RWPE1 (cell line): Measurements from ENCODE around the gene NDUFV1.

ENCODE experiments used
- CTCF ChIA-PET: fragments of 350-600 bp; sonication (Branson Sonifier 250); formaldehyde crosslinking; extraction: SDS; loops from one replicate; lab custom pipeline; 2021; lab: Yijun Ruan, JAX
- POLR2A ChIA-PET: fragments of 400-600 bp; formaldehyde crosslinking; extraction: SDS; loops from one replicate; lab custom pipeline; 2020; ENCODE audit warnings: antibody characterized with exemption; ENCODE audit not compliant: low non-redundant PET; lab: Yijun Ruan, JAX
- DNase-seq: peaks from one replicate; pipeline ENCODE4 v3.0.0; 2012; ENCODE audit warnings: low spot score
- H3K27ac ChIP-seq: fragments of 450-650 bp; 2 replicates; pipeline ENCODE4 v1.5.1; 2017
- CTCF ChIP-seq: fragments of 450-650 bp; conservative IDR thresholded peaks from 2 replicates; pipeline ENCODE4 v1.5.1; 2017; ENCODE audit warnings: low read depth, mild to moderate bottlenecking

NDUFV1 gene

GRCh38 chr11:67581469-67581868, 25.3 kb upstream of the NDUFV1 start:
- CTCF ChIA-PET = no interaction called here

GRCh38 chr11:67582011-67582410, 24.7 kb upstream of the NDUFV1 start:
- H3K27ac ChIP-seq = no peak overlapping the region
- DNase-seq = no peak
- CTCF ChIA-PET = interaction anchor here (1.7 kb wide), 1 partner anchor 9 kb away, joined by 12 read pairs; no protein-coding TSS in a partner anchor
- no peak for TF ChIP-seq CTCF
- POLR2A ChIA-PET = interaction anchor here (1.3 kb wide), 1 partner anchor 25 kb away, joined by 3 read pairs; the partner anchor contains the start of gene NDUFV1

More at GRCh38 chr11:67581469-67581868, 25.3 kb upstream of the NDUFV1 start:
- H3K27ac ChIP-seq = no peak overlapping the region
- TF ChIP-seq CTCF = no peak
- POLR2A ChIA-PET = interaction anchor here (0.7 kb wide), 1 partner anchor 174 kb away, joined by 7 read pairs; no protein-coding TSS in a partner anchor
- DNase-seq = no peak

DNA sequence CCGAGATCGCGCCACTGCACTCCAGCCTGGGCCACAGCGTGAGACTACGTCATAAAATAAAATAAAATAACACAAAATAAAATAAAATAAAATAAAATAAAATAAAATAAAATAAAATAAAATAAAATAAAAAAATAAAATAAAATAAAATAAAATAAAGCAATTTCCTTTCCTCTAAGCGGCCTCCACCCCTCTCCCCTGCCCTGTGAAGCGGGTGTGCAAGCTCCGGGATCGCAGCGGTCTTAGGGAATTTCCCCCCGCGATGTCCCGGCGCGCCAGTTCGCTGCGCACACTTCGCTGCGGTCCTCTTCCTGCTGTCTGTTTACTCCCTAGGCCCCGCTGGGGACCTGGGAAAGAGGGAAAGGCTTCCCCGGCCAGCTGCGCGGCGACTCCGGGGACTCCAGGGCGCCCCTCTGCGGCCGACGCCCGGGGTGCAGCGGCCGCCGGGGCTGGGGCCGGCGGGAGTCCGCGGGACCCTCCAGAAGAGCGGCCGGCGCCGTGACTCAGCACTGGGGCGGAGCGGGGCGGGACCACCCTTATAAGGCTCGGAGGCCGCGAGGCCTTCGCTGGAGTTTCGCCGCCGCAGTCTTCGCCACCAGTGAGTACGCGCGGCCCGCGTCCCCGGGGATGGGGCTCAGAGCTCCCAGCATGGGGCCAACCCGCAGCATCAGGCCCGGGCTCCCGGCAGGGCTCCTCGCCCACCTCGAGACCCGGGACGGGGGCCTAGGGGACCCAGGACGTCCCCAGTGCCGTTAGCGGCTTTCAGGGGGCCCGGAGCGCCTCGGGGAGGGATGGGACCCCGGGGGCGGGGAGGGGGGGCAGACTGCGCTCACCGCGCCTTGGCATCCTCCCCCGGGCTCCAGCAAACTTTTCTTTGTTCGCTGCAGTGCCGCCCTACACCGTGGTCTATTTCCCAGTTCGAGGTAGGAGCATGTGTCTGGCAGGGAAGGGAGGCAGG, 23.2 kb upstream of the NDUFV1 start, which contains the start of gene GSTP1:
Gene GSTP1 (plus strand): TSS at position 566 of the 958 bp plus-strand sequence. CDS start 32 bp downstream, at position 598.
- TF ChIP-seq CTCF = peak; percentile 87
- ChIA-PET POLR2A (interaction anchor here (0.6 to 1.3 kb wide), 3 partner anchors 12 to 46 kb away, joined by 3 to 7 read pairs (median 5); partner anchors contain the start of genes NDUFV1 and NUDT8), CTCF (interaction anchor here (0.5 to 1.7 kb wide), 7 partner anchors 10 to 519 kb away, joined by 3 to 12 read pairs (median 3); no protein-coding TSS in a partner anchor)
- DNase-seq = peak; percentile 77
- peak within 1 kb of the TSS; percentile 99 for H3K27ac ChIP-seq

DNA sequence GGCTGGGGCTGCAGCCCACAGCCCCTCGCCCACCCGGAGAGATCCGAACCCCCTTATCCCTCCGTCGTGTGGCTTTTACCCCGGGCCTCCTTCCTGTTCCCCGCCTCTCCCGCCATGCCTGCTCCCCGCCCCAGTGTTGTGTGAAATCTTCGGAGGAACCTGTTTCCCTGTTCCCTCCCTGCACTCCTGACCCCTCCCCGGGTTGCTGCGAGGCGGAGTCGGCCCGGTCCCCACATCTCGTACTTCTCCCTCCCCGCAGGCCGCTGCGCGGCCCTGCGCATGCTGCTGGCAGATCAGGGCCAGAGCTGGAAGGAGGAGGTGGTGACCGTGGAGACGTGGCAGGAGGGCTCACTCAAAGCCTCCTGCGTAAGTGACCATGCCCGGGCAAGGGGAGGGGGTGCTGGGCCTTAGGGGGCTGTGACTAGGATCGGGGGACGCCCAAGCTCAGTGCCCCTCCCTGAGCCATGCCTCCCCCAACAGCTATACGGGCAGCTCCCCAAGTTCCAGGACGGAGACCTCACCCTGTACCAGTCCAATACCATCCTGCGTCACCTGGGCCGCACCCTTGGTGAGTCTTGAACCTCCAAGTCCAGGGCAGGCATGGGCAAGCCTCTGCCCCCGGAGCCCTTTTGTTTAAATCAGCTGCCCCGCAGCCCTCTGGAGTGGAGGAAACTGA, 22.4 kb upstream of the NDUFV1 start:
- peak; percentile 68 for DNase-seq
- ChIA-PET CTCF (interaction anchor here (0.5 to 0.8 kb wide), 5 partner anchors 9 to 518 kb away, joined by 3 to 8 read pairs (median 3); no protein-coding TSS in a partner anchor), POLR2A (interaction anchor here (0.6 to 1.2 kb wide), 2 partner anchors 11 to 46 kb away, joined by 5 to 7 read pairs; partner anchors contain the start of gene NUDT8)
- H3K27ac ChIP-seq = peak overlapping the region; percentile 99
- no peak for TF ChIP-seq CTCF

DNA sequence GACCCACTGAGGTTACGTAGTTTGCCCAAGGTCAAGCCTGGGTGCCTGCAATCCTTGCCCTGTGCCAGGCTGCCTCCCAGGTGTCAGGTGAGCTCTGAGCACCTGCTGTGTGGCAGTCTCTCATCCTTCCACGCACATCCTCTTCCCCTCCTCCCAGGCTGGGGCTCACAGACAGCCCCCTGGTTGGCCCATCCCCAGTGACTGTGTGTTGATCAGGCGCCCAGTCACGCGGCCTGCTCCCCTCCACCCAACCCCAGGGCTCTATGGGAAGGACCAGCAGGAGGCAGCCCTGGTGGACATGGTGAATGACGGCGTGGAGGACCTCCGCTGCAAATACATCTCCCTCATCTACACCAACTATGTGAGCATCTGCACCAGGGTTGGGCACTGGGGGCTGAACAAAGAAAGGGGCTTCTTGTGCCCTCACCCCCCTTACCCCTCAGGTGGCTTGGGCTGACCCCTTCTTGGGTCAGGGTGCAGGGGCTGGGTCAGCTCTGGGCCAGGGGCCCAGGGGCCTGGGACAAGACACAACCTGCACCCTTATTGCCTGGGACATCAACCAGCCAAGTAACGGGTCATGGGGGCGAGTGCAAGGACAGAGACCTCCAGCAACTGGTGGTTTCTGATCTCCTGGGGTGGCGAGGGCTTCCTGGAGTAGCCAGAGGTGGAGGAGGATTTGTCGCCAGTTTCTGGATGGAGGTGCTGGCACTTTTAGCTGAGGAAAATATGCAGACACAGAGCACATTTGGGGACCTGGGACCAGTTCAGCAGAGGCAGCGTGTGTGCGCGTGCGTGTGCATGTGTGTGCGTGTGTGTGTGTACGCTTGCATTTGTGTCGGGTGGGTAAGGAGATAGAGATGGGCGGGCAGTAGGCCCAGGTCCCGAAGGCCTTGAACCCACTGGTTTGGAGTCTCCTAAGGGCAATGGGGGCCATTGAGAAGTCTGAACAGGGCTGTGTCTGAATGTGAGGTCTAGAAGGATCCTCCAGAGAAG, 21.6 kb upstream of the NDUFV1 start:
- peak overlapping the region; percentile 99 for H3K27ac ChIP-seq
- ChIA-PET CTCF (interaction anchor here (0.8 kb wide), 1 partner anchor 10 kb away, joined by 8 read pairs; no protein-coding TSS in a partner anchor), POLR2A (interaction anchor here (1.2 kb wide), 1 partner anchor 45 kb away, joined by 5 read pairs; the partner anchor contains the start of gene NUDT8)
- TF ChIP-seq CTCF = no peak
- no peak for DNase-seq
